IMR-90 (cell line): ENCODE data around the gene ZYG11B. TPM values are rescaled to one million over a fixed set of nuclear protein-coding genes. Genes with fewer than 3 reads are reported as not detected.

Source experiments
- MAFK ChIP-seq: IDR thresholded peaks from 2 replicates; pipeline ENCODE4 v1.6.1; 2012; ENCODE audit warnings: low read depth, low read length, improper control_type of control experiment
- MXI1 ChIP-seq: IDR thresholded peaks from 2 replicates; pipeline ENCODE4 v1.6.1; 2012; ENCODE audit warnings: low read depth, mild to moderate bottlenecking, low read length, moderate library complexity, borderline replicate concordance
- polyA plus RNA-seq, 3 experiments: library from polyadenylated mRNA; depleted of rRNA; stranded (reverse); fragments of >200 nt; gene quantifications; 2 replicates each; pipeline ENCODE4 v1.2.3, GENCODE V29; 2012; ENCODE audit warnings: low replicate concordance in 1 of 3
- total RNA-seq: library from RNA; depleted of rRNA; stranded (reverse); fragments of >200 nt; gene quantifications from 2 replicates; pipeline ENCODE4 v1.2.3, GENCODE V29; 2012

The ZYG11B gene
- total and polyA plus RNA-seq, 2 of the 4 experiments (the other 2 are of a cell fraction), result 8.1 to 55.2 TPM

GRCh38 chr1:52706941-52707926, 19.0 kb upstream of the ZYG11B start (continued):
- TF ChIP-seq MXI1 (no peak), MAFK (no peak)
